ENCODE results near the gene ZBTB40. TPM values are rescaled to one million over a fixed set of nuclear protein-coding genes. Genes with fewer than 3 reads are reported as not detected.

ZBTB40 gene
- total and polyA plus RNA-seq, 8 donors: 2.1 to 39.3 (median 14.0) TPM

DNA sequence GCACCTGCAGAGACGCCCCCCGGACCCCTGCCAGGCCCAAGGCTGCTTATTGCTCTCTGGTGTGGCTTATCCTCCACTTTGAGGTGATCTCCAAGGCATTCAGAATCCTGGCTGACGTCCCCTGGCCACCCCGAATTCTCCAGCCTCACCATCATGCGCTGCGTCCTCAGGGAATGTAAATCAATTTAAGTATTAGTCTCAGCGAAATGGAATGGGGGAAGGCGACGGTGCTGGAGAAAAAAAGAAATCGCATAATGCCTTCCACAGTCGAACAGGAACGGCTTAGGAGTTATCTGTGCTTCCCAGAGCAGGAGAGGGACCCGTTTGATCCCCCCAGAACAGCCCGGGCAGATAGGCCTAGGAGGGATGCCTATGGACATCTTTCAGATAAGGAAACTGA lies 114.5 kb downstream of the ZBTB40 start:
- intact Hi-C loops (cut with DNase I; ENCODE audit: low total_unique reads): no loop called here
- Histone ChIP-seq H3K4me1 (peaks cover 0 to 10% (median 0%) of the 10 kb centered on the region in 4 donors), H3K27me3 (peaks cover 17 to 93% (median 56%) of the 10 kb centered on the region in 3 donors), H3K27ac (no peak overlapping the region), H3K9me3 (no peaks in the 10 kb centered on the region), H3K36me3 (no peaks in the 10 kb centered on the region), H3K4me3 (no peak overlapping the region)
- TF ChIP-seq POLR2A (IDR thresholded peaks at IDR 0.05): no peak
- TF ChIP-seq POLR2AphosphoS5 (IDR thresholded peaks at IDR 0.05): no peak
- TF ChIP-seq EP300 (IDR thresholded peaks at IDR 0.05): no peak
- TF ChIP-seq, protein P1, sequence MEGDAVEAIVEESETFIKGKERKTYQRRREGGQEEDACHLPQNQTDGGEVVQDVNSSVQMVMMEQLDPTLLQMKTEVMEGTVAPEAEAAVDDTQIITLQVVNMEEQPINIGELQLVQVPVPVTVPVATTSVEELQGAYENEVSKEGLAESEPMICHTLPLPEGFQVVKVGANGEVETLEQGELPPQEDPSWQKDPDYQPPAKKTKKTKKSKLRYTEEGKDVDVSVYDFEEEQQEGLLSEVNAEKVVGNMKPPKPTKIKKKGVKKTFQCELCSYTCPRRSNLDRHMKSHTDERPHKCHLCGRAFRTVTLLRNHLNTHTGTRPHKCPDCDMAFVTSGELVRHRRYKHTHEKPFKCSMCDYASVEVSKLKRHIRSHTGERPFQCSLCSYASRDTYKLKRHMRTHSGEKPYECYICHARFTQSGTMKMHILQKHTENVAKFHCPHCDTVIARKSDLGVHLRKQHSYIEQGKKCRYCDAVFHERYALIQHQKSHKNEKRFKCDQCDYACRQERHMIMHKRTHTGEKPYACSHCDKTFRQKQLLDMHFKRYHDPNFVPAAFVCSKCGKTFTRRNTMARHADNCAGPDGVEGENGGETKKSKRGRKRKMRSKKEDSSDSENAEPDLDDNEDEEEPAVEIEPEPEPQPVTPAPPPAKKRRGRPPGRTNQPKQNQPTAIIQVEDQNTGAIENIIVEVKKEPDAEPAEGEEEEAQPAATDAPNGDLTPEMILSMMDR (IDR thresholded peaks at IDR 0.05): no peak
- WGBS, 5 donors: 77 to 86% (median 83%) methylated on average over 13 to 14 of the region's 14 CpGs
- DNase-seq: no peak

DNA sequence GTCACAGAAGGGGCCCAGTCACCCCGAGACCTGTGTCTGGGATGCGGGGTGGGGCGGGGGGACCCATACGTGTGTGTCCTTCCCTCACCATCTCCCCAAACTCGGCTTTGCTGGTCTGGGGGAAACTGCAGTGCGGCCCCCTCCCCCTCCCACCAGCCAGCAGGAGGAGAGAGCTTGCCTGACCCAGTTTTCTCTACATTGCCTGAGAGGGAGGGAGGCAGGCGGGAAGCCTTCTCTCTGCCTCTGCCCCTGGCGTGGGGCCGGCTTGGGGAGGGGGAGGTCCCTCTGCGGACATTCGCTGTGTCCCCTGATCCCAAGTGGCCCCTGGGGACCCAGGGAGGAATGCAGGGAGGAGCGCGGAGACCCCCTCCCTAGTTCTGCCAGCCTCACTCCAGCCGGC lies 115.5 kb downstream of the ZBTB40 start:
- Histone ChIP-seq H3K27me3 (peaks cover 14 to 91% (median 52%) of the 10 kb centered on the region in 3 donors), H3K27ac (no peak overlapping the region), H3K4me3 (no peak overlapping the region), H3K9me3 (no peaks in the 10 kb centered on the region), H3K36me3 (no peaks in the 10 kb centered on the region), H3K4me1 (peaks cover 0 to 10% (median 0%) of the 10 kb centered on the region in 4 donors)
- 39 to 50% (median 47%) methylated on average over 8 to 14 of the region's 14 CpGs for WGBS, 5 donors
- intact Hi-C loops (cut with DNase I; ENCODE audit: low total_unique reads): no loop called here
- TF ChIP-seq, protein P1 (IDR thresholded peaks at IDR 0.05): no peak
- TF ChIP-seq POLR2AphosphoS5 (IDR thresholded peaks at IDR 0.05): no peak
- DNase-seq: no peak

DNA sequence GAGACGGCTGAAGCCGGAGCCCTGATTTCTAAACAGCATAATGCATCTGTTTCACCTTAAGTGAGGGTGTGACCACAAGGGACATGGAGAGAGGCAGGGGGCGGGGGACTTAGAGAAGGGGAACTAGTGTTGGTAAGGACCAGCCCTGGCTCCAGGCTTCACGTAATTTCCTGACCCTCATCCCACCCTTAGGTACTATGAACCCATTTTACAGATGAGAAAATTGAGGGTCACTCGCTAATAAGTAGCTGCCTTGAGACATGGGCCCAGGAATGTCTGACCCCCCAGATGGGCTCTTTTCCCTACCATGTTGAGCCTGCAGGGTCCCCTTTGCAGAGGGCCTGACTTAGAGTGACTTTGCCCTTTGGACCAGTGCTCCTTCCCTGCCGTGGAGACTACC lies 116.3 kb downstream of the ZBTB40 start:
- H3K27ac ChIP-seq: no peak overlapping the region
- H3K4me3 ChIP-seq: no peak overlapping the region
- no peak for DNase-seq
- TF ChIP-seq POLR2A (IDR thresholded peaks at IDR 0.05) (no peak), POLR2AphosphoS5 (IDR thresholded peaks at IDR 0.05) (no peak), EP300 (IDR thresholded peaks at IDR 0.05) (no peak)
- TF ChIP-seq, protein P1 (IDR thresholded peaks at IDR 0.05): no peak
- intact Hi-C loops (cut with DNase I; ENCODE audit: low total_unique reads): no loop called here
- H3K27me3 ChIP-seq: peaks cover 8 to 91% (median 44%) of the 10 kb centered on the region in 3 donors
- peaks cover 0 to 8% (median 0%) of the 10 kb centered on the region in 4 donors for H3K4me1 ChIP-seq
- no peaks in the 10 kb centered on the region for H3K9me3 ChIP-seq
- no peaks in the 10 kb centered on the region for H3K36me3 ChIP-seq
- 65 to 76% (median 71%) methylated on average over 6 of the region's 6 CpGs for WGBS, 5 donors

DNA sequence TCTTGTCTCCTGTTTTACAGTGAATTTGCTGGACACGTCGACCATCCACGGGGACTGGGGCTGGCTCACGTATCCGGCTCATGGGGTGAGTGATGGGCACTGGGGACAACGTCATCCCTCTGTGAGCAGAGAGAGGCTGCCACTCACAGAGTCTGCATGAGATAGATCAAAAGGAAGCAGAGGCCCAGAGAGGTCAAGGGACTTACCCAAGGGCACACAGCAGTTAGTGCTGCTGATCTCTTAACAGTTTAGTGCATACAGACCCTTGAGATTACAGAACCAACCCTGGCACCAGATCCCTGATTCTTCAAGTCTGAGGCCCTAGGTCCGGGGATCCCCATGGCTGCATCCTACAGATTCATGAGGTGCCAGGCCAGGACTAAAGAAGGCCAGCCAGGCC lies 117.6 kb downstream of the ZBTB40 start:
- Histone ChIP-seq H3K27ac (no peak overlapping the region), H3K4me3 (no peak overlapping the region), H3K9me3 (no peaks in the 10 kb centered on the region), H3K4me1 (no peaks in the 10 kb centered on the region), H3K27me3 (peaks cover 4 to 94% (median 39%) of the 10 kb centered on the region in 3 donors), H3K36me3 (no peaks in the 10 kb centered on the region)
- 78 to 91% (median 82%) methylated on average over 7 of the region's 7 CpGs for WGBS, 5 donors
- no peak for DNase-seq
- intact Hi-C loops (cut with DNase I; ENCODE audit: low total_unique reads): no loop called here
- TF ChIP-seq, protein P1 (IDR thresholded peaks at IDR 0.05): no peak
- TF ChIP-seq POLR2A (IDR thresholded peaks at IDR 0.05) (no peak), EP300 (IDR thresholded peaks at IDR 0.05) (no peak), POLR2AphosphoS5 (IDR thresholded peaks at IDR 0.05) (no peak)
